ENCODE data around the gene C17orf67. TPM values are rescaled to one million over a fixed set of nuclear protein-coding genes. Genes with fewer than 3 reads are reported as not detected.

C17orf67 gene
- total RNA-seq, 1 experiment from 2014 or later, result 1.0 TPM

DNA sequence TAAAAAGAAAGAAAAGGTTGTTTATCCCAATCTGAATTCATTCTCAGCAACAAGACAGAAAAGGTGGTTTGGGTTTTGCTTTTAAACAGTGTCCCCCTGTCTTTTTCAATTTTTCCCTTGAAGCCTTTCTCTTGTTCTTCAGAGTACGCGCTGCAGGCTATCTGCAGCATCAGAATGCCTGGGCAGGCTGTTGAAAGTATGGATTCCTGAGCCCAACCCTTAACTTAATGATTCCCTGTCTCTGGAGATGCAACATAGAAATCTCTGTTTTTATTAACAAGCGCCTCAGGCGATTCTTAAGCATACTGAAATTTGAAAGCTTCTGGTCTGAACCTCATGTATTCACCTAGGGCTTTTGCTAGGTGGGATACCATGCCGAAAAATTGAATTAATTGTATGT lies 32.4 kb upstream of the C17orf67 start:
- H4K8ac ChIP-seq (replicated peaks; ENCODE audit: insufficient read length, low read depth, low read length), result no peak overlapping the region
- H3K79me1 ChIP-seq (ENCODE audit: insufficient read depth, low read depth, low read length, poor library complexity, severe bottlenecking), result no peaks in the 10 kb centered on the region
- no peak overlapping the region for H2AK5ac ChIP-seq (ENCODE audit: insufficient read length, low read length)
- H3K18ac ChIP-seq (ENCODE audit: insufficient read length, low read depth, low read length), result no peak overlapping the region
- H3K23ac ChIP-seq (ENCODE audit: insufficient read length, low read depth, low read length), result no peak overlapping the region
- no CpG with 5 or more reads among the region's 5 CpGs for WGBS (ENCODE audit: extremely low coverage, insufficient read length, low lambda C conversion rate)
- H3K27me3 Mint-ChIP-seq (ENCODE audit: low read depth), result no peaks in the 10 kb centered on the region
- H4K91ac ChIP-seq (ENCODE audit: insufficient read length, low read depth, low read length), result no peak overlapping the region
- H3K79me2 ChIP-seq (ENCODE audit: insufficient read depth, low read length), result no peaks in the 10 kb centered on the region
- H3K4me3 Mint-ChIP-seq, result no peak overlapping the region
- no peak overlapping the region for H3T11ph ChIP-seq (ENCODE audit: low read length)
- no peak overlapping the region for H3K56ac ChIP-seq (ENCODE audit: insufficient read length, low read depth, low read length)
- no peak overlapping the region for H3K27ac ChIP-seq (ENCODE audit: insufficient read length, low read depth, low read length)
- no peak overlapping the region for H2BK15ac ChIP-seq (ENCODE audit: low read depth, low read length)
- peaks cover 0 to 2% of the 10 kb centered on the region in 2 experiments; a peak in 2 of 4 replicates for H3K4me1 Mint-ChIP-seq
- no peaks in the 10 kb centered on the region for H3K23me2 ChIP-seq (ENCODE audit: insufficient read length, low read depth, low read length, poor library complexity, severe bottlenecking)
- H3K4ac ChIP-seq (ENCODE audit: low read depth, low read length), result no peak overlapping the region
- H3K4me2 ChIP-seq (ENCODE audit: insufficient read depth, insufficient read length, low read length), result no peak overlapping the region
- H3K9me3 Mint-ChIP-seq, result no peaks in the 10 kb centered on the region
- no peak overlapping the region for H2BK120ac ChIP-seq (ENCODE audit: low read depth, low read length, poor library complexity, severe bottlenecking)
- DNase-seq, result no peak
- H3K4me1 ChIP-seq (ENCODE audit: insufficient read depth, low read length), result no peaks in the 10 kb centered on the region
- no peak overlapping the region for H2AFZ ChIP-seq (ENCODE audit: low read length)
- H3K27ac Mint-ChIP-seq, result no peak overlapping the region
- no peak overlapping the region for H3K14ac ChIP-seq (ENCODE audit: insufficient read depth, low read length)
- no peak overlapping the region for H2BK20ac ChIP-seq (ENCODE audit: low read depth, low read length, poor library complexity, severe bottlenecking)
- H2BK5ac ChIP-seq (ENCODE audit: insufficient read length, low read length), result no peak overlapping the region
- no peaks in the 10 kb centered on the region for H3K9me3 ChIP-seq (ENCODE audit: control insufficient read depth, low read depth, low read length)
- no peaks in the 10 kb centered on the region for H4K20me1 ChIP-seq (ENCODE audit: control insufficient read depth, insufficient read depth, insufficient read length)
- no peaks in the 10 kb centered on the region for H3K27me3 ChIP-seq (ENCODE audit: insufficient read depth, low read length)
- no peak overlapping the region for H4K5ac ChIP-seq (ENCODE audit: insufficient read length, low read depth, low read length)
- no peak overlapping the region for H2BK12ac ChIP-seq (ENCODE audit: insufficient read length, low read depth, low read length)
- no peak overlapping the region for H3K9ac ChIP-seq (ENCODE audit: extremely low read depth, insufficient read length, low read length)
- H3K36me3 Mint-ChIP-seq (ENCODE audit: insufficient read depth in 1 of 3, low read depth in 3 of 3), result peaks cover 0 to 5% (median 5%) of the 10 kb centered on the region in 3 experiments; a peak in 5 of 7 replicates
- TF ChIP-seq, protein P1, sequence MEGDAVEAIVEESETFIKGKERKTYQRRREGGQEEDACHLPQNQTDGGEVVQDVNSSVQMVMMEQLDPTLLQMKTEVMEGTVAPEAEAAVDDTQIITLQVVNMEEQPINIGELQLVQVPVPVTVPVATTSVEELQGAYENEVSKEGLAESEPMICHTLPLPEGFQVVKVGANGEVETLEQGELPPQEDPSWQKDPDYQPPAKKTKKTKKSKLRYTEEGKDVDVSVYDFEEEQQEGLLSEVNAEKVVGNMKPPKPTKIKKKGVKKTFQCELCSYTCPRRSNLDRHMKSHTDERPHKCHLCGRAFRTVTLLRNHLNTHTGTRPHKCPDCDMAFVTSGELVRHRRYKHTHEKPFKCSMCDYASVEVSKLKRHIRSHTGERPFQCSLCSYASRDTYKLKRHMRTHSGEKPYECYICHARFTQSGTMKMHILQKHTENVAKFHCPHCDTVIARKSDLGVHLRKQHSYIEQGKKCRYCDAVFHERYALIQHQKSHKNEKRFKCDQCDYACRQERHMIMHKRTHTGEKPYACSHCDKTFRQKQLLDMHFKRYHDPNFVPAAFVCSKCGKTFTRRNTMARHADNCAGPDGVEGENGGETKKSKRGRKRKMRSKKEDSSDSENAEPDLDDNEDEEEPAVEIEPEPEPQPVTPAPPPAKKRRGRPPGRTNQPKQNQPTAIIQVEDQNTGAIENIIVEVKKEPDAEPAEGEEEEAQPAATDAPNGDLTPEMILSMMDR (conservative IDR thresholded peaks at IDR 0.05), result no peak

All from H9 (cell line).